WTC11 (cell line): Measurements from ENCODE around the gene STX12. TPM values are rescaled to one million over a fixed set of nuclear protein-coding genes. Genes with fewer than 3 reads are reported as not detected.

Source experiments
- ATAC-seq: fragments of 200-7000 bp; cut with Tn5 transposase; 2 replicates; pipeline ENCODE4 v1.10.0; 2021; ENCODE audit warnings: mild to moderate bottlenecking, moderate library complexity
- CTCF ChIA-PET: fragments of 300-600 bp; sonication (Branson Sonifier 250); formaldehyde crosslinking; loops from one replicate; lab custom pipeline; 2021; ENCODE audit warnings: antibody characterized with exemption; lab: Charles Lee
- POLR2A ChIA-PET: fragments of 350-600 bp; sonication (Branson Sonifier 250); formaldehyde crosslinking; loops from one replicate; lab custom pipeline; 2021; ENCODE audit warnings: antibody characterized with exemption; lab: Charles Lee
- DNase-seq: peaks from one replicate; pipeline ENCODE4 v3.0.0; 2021; ENCODE audit warnings: low spot score
- H3K27ac Mint-ChIP-seq: 2 replicates; pipeline ENCODE4 v1.8.0; 2021; ENCODE audit warnings: mixed read lengths
- H3K27me3 Mint-ChIP-seq: 2 replicates; pipeline ENCODE4 v1.8.0; 2021; ENCODE audit warnings: low read depth, mild to moderate bottlenecking, moderate library complexity, mixed read lengths
- H3K36me3 Mint-ChIP-seq: 2 replicates; pipeline ENCODE4 v1.8.0; 2021; ENCODE audit warnings: mixed read lengths
- H3K4me1 Mint-ChIP-seq: 2 replicates; pipeline ENCODE4 v1.8.0; 2022; ENCODE audit warnings: mixed read lengths
- H3K4me3 Mint-ChIP-seq: 2 replicates; pipeline ENCODE4 v1.8.0; 2021; ENCODE audit warnings: mild to moderate bottlenecking, moderate library complexity, mixed read lengths
- H3K9me3 Mint-ChIP-seq: 2 replicates; pipeline ENCODE4 v1.8.0; 2021; ENCODE audit warnings: mixed read lengths
- ATF1 ChIP-seq: sonication (generic); formaldehyde crosslinking; IDR thresholded peaks from 2 replicates; pipeline ENCODE4 v1.8.1; 2023; ENCODE audit warnings: mild to moderate bottlenecking, moderate library complexity, missing genetic modification reagents
- ATF6 ChIP-seq: sonication (generic); formaldehyde crosslinking; IDR thresholded peaks from 2 replicates; pipeline ENCODE4 v1.8.1; 2023; ENCODE audit warnings: mild to moderate bottlenecking, missing genetic modification reagents
- CREM ChIP-seq: sonication (generic); formaldehyde crosslinking; IDR thresholded peaks from 2 replicates; pipeline ENCODE4 v1.8.1; 2022; ENCODE audit warnings: mild to moderate bottlenecking, missing genetic modification reagents, moderate library complexity
- EMX1 ChIP-seq: fragments of 250-450 bp; sonication (Bioruptor Pico); IDR thresholded peaks from 2 replicates; pipeline ENCODE4 v1.8.0; 2021; ENCODE audit warnings: mild to moderate bottlenecking
- GABPB1 ChIP-seq: sonication (generic); formaldehyde crosslinking; IDR thresholded peaks from 2 replicates; pipeline ENCODE4 v1.8.1; 2023; ENCODE audit warnings: mild to moderate bottlenecking, missing genetic modification reagents
- JAZF1 ChIP-seq: fragments of 250-450 bp; sonication (Bioruptor Pico); IDR thresholded peaks from 2 replicates; pipeline ENCODE4 v1.9.0; 2021; ENCODE audit warnings: moderate library complexity, mild to moderate bottlenecking, inconsistent platforms
- NR2C2 ChIP-seq: sonication (generic); formaldehyde crosslinking; IDR thresholded peaks from 2 replicates; pipeline ENCODE4 v1.8.0; 2022; ENCODE audit warnings: mild to moderate bottlenecking, missing genetic modification reagents
- PRDM15 ChIP-seq: sonication (generic); formaldehyde crosslinking; IDR thresholded peaks from 2 replicates; pipeline ENCODE4 v1.8.0; 2022; ENCODE audit warnings: missing genetic modification reagents
- ZBTB43 ChIP-seq: sonication (generic); formaldehyde crosslinking; IDR thresholded peaks from 2 replicates; pipeline ENCODE4 v1.8.1; 2023; ENCODE audit warnings: mild to moderate bottlenecking, missing genetic modification reagents
- ZNF138 ChIP-seq: sonication (generic); formaldehyde crosslinking; conservative IDR thresholded peaks from 2 replicates; pipeline ENCODE4 v1.8.1; 2022; ENCODE audit warnings: mild to moderate bottlenecking, moderate library complexity, missing genetic modification reagents
- ZNF263 ChIP-seq: sonication (generic); formaldehyde crosslinking; IDR thresholded peaks from 2 replicates; pipeline ENCODE4 v1.8.1; 2022; ENCODE audit warnings: low read depth, mild to moderate bottlenecking, moderate library complexity, missing genetic modification reagents
- ZNF416 ChIP-seq: fragments of 250-450 bp; sonication (Bioruptor Pico); IDR thresholded peaks from 2 replicates; pipeline ENCODE4 v1.9.0; 2021; ENCODE audit warnings: mild to moderate bottlenecking, inconsistent platforms
- total RNA-seq: library from RNA; stranded (reverse); gene quantifications from 3 replicates; pipeline ENCODE4 v1.2.3, GENCODE V29; 2021
- TF ChIP-seq, protein P1 (sequence below): fragments of 250-450 bp; sonication (Bioruptor Pico); IDR thresholded peaks from 2 replicates; pipeline ENCODE4 v1.9.0; 2021; ENCODE audit warnings: mild to moderate bottlenecking
- TF ChIP-seq, protein P2 (sequence below): sonication (generic); formaldehyde crosslinking; conservative IDR thresholded peaks from 2 replicates; pipeline ENCODE4 v1.8.1; 2023; ENCODE audit warnings: mild to moderate bottlenecking, low read depth, missing genetic modification reagents, moderate library complexity
- TF ChIP-seq, protein P3 (sequence below): sonication (generic); formaldehyde crosslinking; IDR thresholded peaks from 2 replicates; pipeline ENCODE4 v1.8.0; 2023; ENCODE audit warnings: missing genetic modification reagents, mild to moderate bottlenecking, borderline replicate concordance
- TF ChIP-seq, protein P4 (sequence below): sonication (generic); formaldehyde crosslinking; IDR thresholded peaks from 2 replicates; pipeline ENCODE4 v1.8.0; 2023; ENCODE audit warnings: missing genetic modification reagents
- TF ChIP-seq, protein P5 (sequence below): sonication (generic); formaldehyde crosslinking; conservative IDR thresholded peaks from 2 replicates; pipeline ENCODE4 v1.8.1; 2022; ENCODE audit warnings: mild to moderate bottlenecking, missing genetic modification reagents

The STX12 gene
- total RNA-seq, 1 experiment from 2014 or later, result 10.3 TPM

GRCh38 chr1:27760426-27760825, 12.6 kb upstream of the STX12 start (continued):
- TF ChIP-seq ZNF263 (CRISPR knock-in tag) (no peak), GABPB1 (CRISPR knock-in tag) (no peak), NR2C2 (CRISPR knock-in tag) (no peak), JAZF1 (CRISPR knock-in tag) (no peak), ZBTB43 (CRISPR knock-in tag) (no peak)
- TF ChIP-seq, protein P1, sequence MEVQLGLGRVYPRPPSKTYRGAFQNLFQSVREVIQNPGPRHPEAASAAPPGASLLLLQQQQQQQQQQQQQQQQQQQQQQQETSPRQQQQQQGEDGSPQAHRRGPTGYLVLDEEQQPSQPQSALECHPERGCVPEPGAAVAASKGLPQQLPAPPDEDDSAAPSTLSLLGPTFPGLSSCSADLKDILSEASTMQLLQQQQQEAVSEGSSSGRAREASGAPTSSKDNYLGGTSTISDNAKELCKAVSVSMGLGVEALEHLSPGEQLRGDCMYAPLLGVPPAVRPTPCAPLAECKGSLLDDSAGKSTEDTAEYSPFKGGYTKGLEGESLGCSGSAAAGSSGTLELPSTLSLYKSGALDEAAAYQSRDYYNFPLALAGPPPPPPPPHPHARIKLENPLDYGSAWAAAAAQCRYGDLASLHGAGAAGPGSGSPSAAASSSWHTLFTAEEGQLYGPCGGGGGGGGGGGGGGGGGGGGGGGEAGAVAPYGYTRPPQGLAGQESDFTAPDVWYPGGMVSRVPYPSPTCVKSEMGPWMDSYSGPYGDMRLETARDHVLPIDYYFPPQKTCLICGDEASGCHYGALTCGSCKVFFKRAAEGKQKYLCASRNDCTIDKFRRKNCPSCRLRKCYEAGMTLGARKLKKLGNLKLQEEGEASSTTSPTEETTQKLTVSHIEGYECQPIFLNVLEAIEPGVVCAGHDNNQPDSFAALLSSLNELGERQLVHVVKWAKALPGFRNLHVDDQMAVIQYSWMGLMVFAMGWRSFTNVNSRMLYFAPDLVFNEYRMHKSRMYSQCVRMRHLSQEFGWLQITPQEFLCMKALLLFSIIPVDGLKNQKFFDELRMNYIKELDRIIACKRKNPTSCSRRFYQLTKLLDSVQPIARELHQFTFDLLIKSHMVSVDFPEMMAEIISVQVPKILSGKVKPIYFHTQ (CRISPR knock-in tag), result no peak
- TF ChIP-seq, protein P2, sequence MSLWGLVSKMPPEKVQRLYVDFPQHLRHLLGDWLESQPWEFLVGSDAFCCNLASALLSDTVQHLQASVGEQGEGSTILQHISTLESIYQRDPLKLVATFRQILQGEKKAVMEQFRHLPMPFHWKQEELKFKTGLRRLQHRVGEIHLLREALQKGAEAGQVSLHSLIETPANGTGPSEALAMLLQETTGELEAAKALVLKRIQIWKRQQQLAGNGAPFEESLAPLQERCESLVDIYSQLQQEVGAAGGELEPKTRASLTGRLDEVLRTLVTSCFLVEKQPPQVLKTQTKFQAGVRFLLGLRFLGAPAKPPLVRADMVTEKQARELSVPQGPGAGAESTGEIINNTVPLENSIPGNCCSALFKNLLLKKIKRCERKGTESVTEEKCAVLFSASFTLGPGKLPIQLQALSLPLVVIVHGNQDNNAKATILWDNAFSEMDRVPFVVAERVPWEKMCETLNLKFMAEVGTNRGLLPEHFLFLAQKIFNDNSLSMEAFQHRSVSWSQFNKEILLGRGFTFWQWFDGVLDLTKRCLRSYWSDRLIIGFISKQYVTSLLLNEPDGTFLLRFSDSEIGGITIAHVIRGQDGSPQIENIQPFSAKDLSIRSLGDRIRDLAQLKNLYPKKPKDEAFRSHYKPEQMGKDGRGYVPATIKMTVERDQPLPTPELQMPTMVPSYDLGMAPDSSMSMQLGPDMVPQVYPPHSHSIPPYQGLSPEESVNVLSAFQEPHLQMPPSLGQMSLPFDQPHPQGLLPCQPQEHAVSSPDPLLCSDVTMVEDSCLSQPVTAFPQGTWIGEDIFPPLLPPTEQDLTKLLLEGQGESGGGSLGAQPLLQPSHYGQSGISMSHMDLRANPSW (CRISPR knock-in tag), result no peak

DNA sequence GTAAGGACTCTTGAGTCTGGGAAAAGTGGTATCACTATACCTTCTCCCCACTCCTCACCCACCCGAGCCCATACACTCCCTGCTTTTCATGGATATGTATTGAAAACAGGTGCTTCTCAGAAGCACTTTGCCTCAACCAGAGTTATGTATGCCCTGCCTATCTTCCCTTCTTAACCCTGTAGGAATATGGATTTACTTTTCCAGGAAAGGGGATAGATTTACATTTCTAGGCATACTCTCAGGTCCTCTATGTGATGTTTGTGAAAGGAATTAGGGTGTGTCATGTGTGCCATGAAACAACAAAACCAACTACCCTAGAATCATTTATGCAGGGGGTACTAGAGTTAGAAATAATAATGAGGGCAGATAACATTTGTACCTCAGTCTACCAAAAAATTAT, 11.0 kb upstream of the STX12 start:
- Mint-ChIP-seq H3K27me3 (no peaks in the 10 kb centered on the region), H3K27ac (no peak overlapping the region), H3K9me3 (no peaks in the 10 kb centered on the region), H3K4me1 (no peaks in the 10 kb centered on the region), H3K4me3 (no peak overlapping the region), H3K36me3 (peaks cover 3% of the 10 kb centered on the region; the same call in 1 of the 2 replicates)
- no peak for ATAC-seq
- ChIA-PET POLR2A (no interaction called here), CTCF (interaction anchor here (0.6 kb wide), 1 partner anchor 64 kb away, joined by 3 read pairs; no protein-coding TSS in a partner anchor)
- no peak for DNase-seq
- no peak for TF ChIP-seq ZNF416 (CRISPR knock-in tag)
- TF ChIP-seq ATF6 (CRISPR knock-in tag), result no peak
- TF ChIP-seq, protein P3, sequence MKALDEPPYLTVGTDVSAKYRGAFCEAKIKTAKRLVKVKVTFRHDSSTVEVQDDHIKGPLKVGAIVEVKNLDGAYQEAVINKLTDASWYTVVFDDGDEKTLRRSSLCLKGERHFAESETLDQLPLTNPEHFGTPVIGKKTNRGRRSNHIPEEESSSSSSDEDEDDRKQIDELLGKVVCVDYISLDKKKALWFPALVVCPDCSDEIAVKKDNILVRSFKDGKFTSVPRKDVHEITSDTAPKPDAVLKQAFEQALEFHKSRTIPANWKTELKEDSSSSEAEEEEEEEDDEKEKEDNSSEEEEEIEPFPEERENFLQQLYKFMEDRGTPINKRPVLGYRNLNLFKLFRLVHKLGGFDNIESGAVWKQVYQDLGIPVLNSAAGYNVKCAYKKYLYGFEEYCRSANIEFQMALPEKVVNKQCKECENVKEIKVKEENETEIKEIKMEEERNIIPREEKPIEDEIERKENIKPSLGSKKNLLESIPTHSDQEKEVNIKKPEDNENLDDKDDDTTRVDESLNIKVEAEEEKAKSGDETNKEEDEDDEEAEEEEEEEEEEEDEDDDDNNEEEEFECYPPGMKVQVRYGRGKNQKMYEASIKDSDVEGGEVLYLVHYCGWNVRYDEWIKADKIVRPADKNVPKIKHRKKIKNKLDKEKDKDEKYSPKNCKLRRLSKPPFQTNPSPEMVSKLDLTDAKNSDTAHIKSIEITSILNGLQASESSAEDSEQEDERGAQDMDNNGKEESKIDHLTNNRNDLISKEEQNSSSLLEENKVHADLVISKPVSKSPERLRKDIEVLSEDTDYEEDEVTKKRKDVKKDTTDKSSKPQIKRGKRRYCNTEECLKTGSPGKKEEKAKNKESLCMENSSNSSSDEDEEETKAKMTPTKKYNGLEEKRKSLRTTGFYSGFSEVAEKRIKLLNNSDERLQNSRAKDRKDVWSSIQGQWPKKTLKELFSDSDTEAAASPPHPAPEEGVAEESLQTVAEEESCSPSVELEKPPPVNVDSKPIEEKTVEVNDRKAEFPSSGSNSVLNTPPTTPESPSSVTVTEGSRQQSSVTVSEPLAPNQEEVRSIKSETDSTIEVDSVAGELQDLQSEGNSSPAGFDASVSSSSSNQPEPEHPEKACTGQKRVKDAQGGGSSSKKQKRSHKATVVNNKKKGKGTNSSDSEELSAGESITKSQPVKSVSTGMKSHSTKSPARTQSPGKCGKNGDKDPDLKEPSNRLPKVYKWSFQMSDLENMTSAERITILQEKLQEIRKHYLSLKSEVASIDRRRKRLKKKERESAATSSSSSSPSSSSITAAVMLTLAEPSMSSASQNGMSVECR (CRISPR knock-in tag), result no peak
- TF ChIP-seq ATF1 (CRISPR knock-in tag), result no peak
- no peak for TF ChIP-seq ZNF138 (CRISPR knock-in tag)
- TF ChIP-seq PRDM15 (CRISPR knock-in tag), result no peak
- no peak for TF ChIP-seq CREM (CRISPR knock-in tag)
- no peak for TF ChIP-seq JAZF1 (CRISPR knock-in tag)
- TF ChIP-seq, protein P4, sequence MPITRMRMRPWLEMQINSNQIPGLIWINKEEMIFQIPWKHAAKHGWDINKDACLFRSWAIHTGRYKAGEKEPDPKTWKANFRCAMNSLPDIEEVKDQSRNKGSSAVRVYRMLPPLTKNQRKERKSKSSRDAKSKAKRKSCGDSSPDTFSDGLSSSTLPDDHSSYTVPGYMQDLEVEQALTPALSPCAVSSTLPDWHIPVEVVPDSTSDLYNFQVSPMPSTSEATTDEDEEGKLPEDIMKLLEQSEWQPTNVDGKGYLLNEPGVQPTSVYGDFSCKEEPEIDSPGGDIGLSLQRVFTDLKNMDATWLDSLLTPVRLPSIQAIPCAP (CRISPR knock-in tag), result no peak
- TF ChIP-seq EMX1 (CRISPR knock-in tag), result no peak
- TF ChIP-seq, protein P5, sequence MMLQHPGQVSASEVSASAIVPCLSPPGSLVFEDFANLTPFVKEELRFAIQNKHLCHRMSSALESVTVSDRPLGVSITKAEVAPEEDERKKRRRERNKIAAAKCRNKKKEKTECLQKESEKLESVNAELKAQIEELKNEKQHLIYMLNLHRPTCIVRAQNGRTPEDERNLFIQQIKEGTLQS (CRISPR knock-in tag), result no peak
